Measurements from ENCODE around the gene TCTN1. TPM values are rescaled to one million over a fixed set of nuclear protein-coding genes. Genes with fewer than 3 reads are reported as not detected.

The TCTN1 gene
- total and polyA plus RNA-seq, 2 of the 8 experiments (the other 6 are each of a cell fraction or from before 2014, with no cell fraction given), result 14.7 to 16.4 TPM

- TF ChIP-seq CTCF (IDR thresholded peaks at IDR 0.05; ENCODE audit: control extremely low read depth in 1 of 3, insufficient read depth in 1 of 3, low read depth in 1 of 3, low read length in 3 of 3) (no peak), POLR2A (IDR thresholded peaks at IDR 0.05; ENCODE audit: control extremely low read depth in 1 of 2, low read depth in 2 of 2, low read length in 2 of 2) (no peak)
Observed at GRCh38 chr12:110687396-110688169, 73.7 kb downstream of the TCTN1 start (continued).

Data from H1 (cell line).